Uterus (tissue), 2 donors: ENCODE results near the gene ZNF547.

Experiments
- CTCF ChIP-seq, 4 experiments: fragments of 200-600 bp in 2 of 4; fragments of 450-650 bp in 2 of 4; sonication (generic) in 2 of 4; IDR thresholded peaks; one replicate each; pipeline ENCODE4 v1.5.1; 2016 to 2019; ENCODE audit warnings: antibody characterized with exemption in 4 of 4, mild to moderate bottlenecking in 2 of 4, moderate library complexity in 1 of 4
- POLR2A ChIP-seq, 2 donors: fragments of 450-650 bp; IDR thresholded peaks; one replicate each; pipeline ENCODE4 v1.6.1; 2016; ENCODE audit warnings: antibody characterized with exemption in 2 of 2, mild to moderate bottlenecking in 1 of 2, moderate library complexity in 1 of 2

- TF ChIP-seq POLR2A (IDR thresholded peaks at IDR 0.05) (no peak), CTCF (IDR thresholded peaks at IDR 0.05) (no peak)
Observed at GRCh38 chr19:57338877-57339276, 24.5 kb upstream of the ZNF547 start.
